HEK293 (cell line): ENCODE results near the gene TIAM2.

ENCODE experiments used
- CTCF ChIA-PET: fragments of 350-600 bp; formaldehyde crosslinking; extraction: SDS; loops from one replicate; lab custom pipeline; 2021; ENCODE audit warnings: antibody characterized with exemption; lab: Yijun Ruan, JAX
- POLR2A ChIA-PET: fragments of 300-600 bp; formaldehyde crosslinking; extraction: SDS; loops from one replicate; lab custom pipeline; 2020; ENCODE audit warnings: antibody characterized with exemption, inconsistent platforms; lab: Yijun Ruan, JAX
- H3K27ac ChIP-seq: fragments of 200-500 bp; sonication (Bioruptor generic); 2 replicates; pipeline ENCODE4 v1.5.1; 2014; ENCODE audit warnings: low read depth, low read length, control low read depth, inconsistent platforms; ENCODE audit errors: extremely low read depth
- H3K36me3 ChIP-seq, 2 experiments: fragments of 200-500 bp in 1 of 2; sonication (Bioruptor generic) in 1 of 2; 1 replicate in 1 of 2; 2 replicates in 1 of 2; pipeline ENCODE4 v1.5.1; 2014 to 2017; ENCODE audit warnings: inconsistent platforms in 2 of 2, low read length in 2 of 2; ENCODE audit not compliant: control insufficient read depth in 2 of 2, insufficient read depth in 1 of 2
- H3K4me1 ChIP-seq: fragments of 200-500 bp; sonication (Bioruptor generic); 2 replicates; pipeline ENCODE4 v1.5.1; 2014; ENCODE audit warnings: mild to moderate bottlenecking, low read length, inconsistent platforms; ENCODE audit not compliant: control insufficient read depth, insufficient read depth
- H3K4me3 ChIP-seq: 2 replicates; pipeline ENCODE4 v1.5.1; 2011; ENCODE audit warnings: low read depth, mild to moderate bottlenecking, control low read depth, low read length, moderate library complexity
- H3K9me3 ChIP-seq: fragments of 200-500 bp; sonication (Bioruptor generic); 2 replicates; pipeline ENCODE4 v1.5.1; 2014; ENCODE audit warnings: low read depth, low read length, inconsistent platforms; ENCODE audit not compliant: control insufficient read depth, insufficient read depth
- BCL11B ChIP-seq: fragments of 450-650 bp; formaldehyde crosslinking; IDR thresholded peaks from 2 replicates; pipeline ENCODE4 v1.5.1; 2016; ENCODE audit warnings: low read depth, missing biosample characterization, missing genetic modification characterization
- IKZF3 ChIP-seq: fragments of 450-650 bp; IDR thresholded peaks from 2 replicates; pipeline ENCODE4 v1.5.0; 2018; ENCODE audit warnings: missing biosample characterization, mild to moderate bottlenecking, missing genetic modification characterization, moderate library complexity
- KLF10 ChIP-seq: fragments of 450-650 bp; IDR thresholded peaks from 2 replicates; pipeline ENCODE4 v1.5.1; 2018; ENCODE audit warnings: missing biosample characterization, mild to moderate bottlenecking, missing genetic modification characterization
- OSR2 ChIP-seq: fragments of 450-650 bp; formaldehyde crosslinking; IDR thresholded peaks from 2 replicates; pipeline ENCODE4 v1.5.1; 2016; ENCODE audit warnings: missing biosample characterization, missing genetic modification characterization
- REPIN1 ChIP-seq: fragments of 450-650 bp; formaldehyde crosslinking; IDR thresholded peaks from 2 replicates; pipeline ENCODE4 v1.5.1; 2017; ENCODE audit warnings: missing biosample characterization, missing genetic modification characterization, low read depth
- SCRT1 ChIP-seq: fragments of 450-650 bp; formaldehyde crosslinking; IDR thresholded peaks from 2 replicates; pipeline ENCODE4 v1.5.1; 2016; ENCODE audit warnings: missing biosample characterization, missing genetic modification characterization, borderline replicate concordance
- SETDB1 ChIP-seq: IDR thresholded peaks from one replicate; pipeline ENCODE4 v1.6.1; 2017; ENCODE audit warnings: mild to moderate bottlenecking, low read length, moderate library complexity, mixed read lengths; ENCODE audit not compliant: insufficient read length
- SP2 ChIP-seq: fragments of 450-650 bp; formaldehyde crosslinking; IDR thresholded peaks from 2 replicates; pipeline ENCODE4 v1.5.1; 2016; ENCODE audit warnings: missing biosample characterization, missing genetic modification characterization
- TRIM28 ChIP-seq: IDR thresholded peaks from 2 replicates; pipeline ENCODE4 v1.6.1; 2011; ENCODE audit warnings: low read length, control low read depth, borderline replicate concordance
- ZFP3 ChIP-seq: fragments of 450-650 bp; formaldehyde crosslinking; IDR thresholded peaks from 2 replicates; pipeline ENCODE4 v1.5.1; 2016; ENCODE audit warnings: low read depth, missing biosample characterization, missing genetic modification characterization
- ZFP69B ChIP-seq: fragments of 450-650 bp; formaldehyde crosslinking; IDR thresholded peaks from 2 replicates; pipeline ENCODE4 v1.5.1; 2016; ENCODE audit warnings: missing biosample characterization, missing genetic modification characterization
- ZNF112 ChIP-seq: fragments of 450-650 bp; formaldehyde crosslinking; IDR thresholded peaks from 2 replicates; pipeline ENCODE4 v1.5.0; 2017; ENCODE audit warnings: missing biosample characterization, missing genetic modification characterization
- ZNF174 ChIP-seq: fragments of 450-650 bp; formaldehyde crosslinking; IDR thresholded peaks from 2 replicates; pipeline ENCODE4 v1.5.0; 2017; ENCODE audit warnings: missing biosample characterization, mild to moderate bottlenecking, missing genetic modification characterization
- ZNF175 ChIP-seq: fragments of 450-650 bp; formaldehyde crosslinking; IDR thresholded peaks from 2 replicates; pipeline ENCODE4 v1.5.1; 2016; ENCODE audit warnings: missing biosample characterization, missing genetic modification characterization
- ZNF211 ChIP-seq: fragments of 450-650 bp; formaldehyde crosslinking; IDR thresholded peaks from 2 replicates; pipeline ENCODE4 v1.5.1; 2016; ENCODE audit warnings: low read depth, missing biosample characterization, missing genetic modification characterization
- ZNF221 ChIP-seq: fragments of 450-650 bp; formaldehyde crosslinking; IDR thresholded peaks from 2 replicates; pipeline ENCODE4 v1.5.1; 2017; ENCODE audit warnings: missing biosample characterization, missing genetic modification characterization, borderline replicate concordance
- ZNF23 ChIP-seq: fragments of 450-650 bp; formaldehyde crosslinking; IDR thresholded peaks from 2 replicates; pipeline ENCODE4 v1.5.1; 2016; ENCODE audit warnings: missing biosample characterization, missing genetic modification characterization, borderline replicate concordance
- ZNF292 ChIP-seq: fragments of 450-650 bp; formaldehyde crosslinking; IDR thresholded peaks from 2 replicates; pipeline ENCODE4 v1.5.1; 2016; ENCODE audit warnings: low read depth, missing biosample characterization, missing genetic modification characterization, borderline replicate concordance
- ZNF423 ChIP-seq: fragments of 450-650 bp; formaldehyde crosslinking; IDR thresholded peaks from 2 replicates; pipeline ENCODE4 v1.5.1; 2016; ENCODE audit warnings: missing biosample characterization, missing genetic modification characterization
- ZNF426 ChIP-seq: fragments of 450-650 bp; formaldehyde crosslinking; IDR thresholded peaks from 2 replicates; pipeline ENCODE4 v1.5.1; 2017; ENCODE audit warnings: missing biosample characterization, missing genetic modification characterization, mild to moderate bottlenecking, inconsistent platforms, moderate library complexity
- ZNF501 ChIP-seq: fragments of 450-650 bp; formaldehyde crosslinking; IDR thresholded peaks from 2 replicates; pipeline ENCODE4 v1.5.1; 2016; ENCODE audit warnings: missing biosample characterization, missing genetic modification characterization
- ZNF518A ChIP-seq: fragments of 450-650 bp; formaldehyde crosslinking; conservative IDR thresholded peaks from 2 replicates; pipeline ENCODE4 v1.5.1; 2016; ENCODE audit warnings: low read depth, missing biosample characterization, missing genetic modification characterization
- ZNF521 ChIP-seq: fragments of 450-650 bp; formaldehyde crosslinking; IDR thresholded peaks from 2 replicates; pipeline ENCODE4 v1.5.1; 2017; ENCODE audit warnings: missing biosample characterization, mild to moderate bottlenecking, missing genetic modification characterization
- ZNF548 ChIP-seq: fragments of 450-650 bp; formaldehyde crosslinking; IDR thresholded peaks from 2 replicates; pipeline ENCODE4 v1.5.1; 2016; ENCODE audit warnings: missing biosample characterization, missing genetic modification characterization
- ZNF561 ChIP-seq: fragments of 450-650 bp; IDR thresholded peaks from 2 replicates; pipeline ENCODE4 v1.5.1; 2018; ENCODE audit warnings: missing biosample characterization, missing genetic modification characterization, borderline replicate concordance
- ZNF585B ChIP-seq: fragments of 450-650 bp; formaldehyde crosslinking; IDR thresholded peaks from 2 replicates; pipeline ENCODE4 v1.5.1; 2016; ENCODE audit warnings: missing biosample characterization, missing genetic modification characterization
- ZNF791 ChIP-seq: fragments of 450-650 bp; formaldehyde crosslinking; IDR thresholded peaks from 2 replicates; pipeline ENCODE4 v1.5.1; 2016; ENCODE audit warnings: missing biosample characterization, missing genetic modification characterization
- ZSCAN23 ChIP-seq: fragments of 450-650 bp; formaldehyde crosslinking; IDR thresholded peaks from 2 replicates; pipeline ENCODE4 v1.5.1; 2016; ENCODE audit warnings: missing biosample characterization, missing genetic modification characterization
- TF ChIP-seq, protein P1 (sequence below): fragments of 450-650 bp; formaldehyde crosslinking; IDR thresholded peaks from 2 replicates; pipeline ENCODE4 v1.5.1; 2017; ENCODE audit warnings: missing biosample characterization, missing genetic modification characterization
- TF ChIP-seq, protein P2 (sequence below): fragments of 450-650 bp; formaldehyde crosslinking; IDR thresholded peaks from 2 replicates; pipeline ENCODE4 v1.5.1; 2017; ENCODE audit warnings: missing biosample characterization, missing genetic modification characterization

Gene TIAM2

GRCh38 chr6:155235087-155235486 is 240.0 kb downstream of the TIAM2 start:
- ChIA-PET CTCF (interaction anchor here (0.7 to 1.2 kb wide), 2 partner anchors 15 to 34 kb away, joined by 3 to 4 read pairs; no protein-coding TSS in a partner anchor), POLR2A (no interaction called here)
- H3K4me1 ChIP-seq: no peaks in the 10 kb centered on the region
- H3K36me3 ChIP-seq: no peaks in the 10 kb centered on the region
- H3K9me3 ChIP-seq: no peaks in the 10 kb centered on the region
- H3K27ac ChIP-seq: no peak overlapping the region
- no peak overlapping the region for H3K4me3 ChIP-seq
- no peak for TF ChIP-seq ZSCAN23 (tag by site-specific recombination)
- no peak for TF ChIP-seq REPIN1 (tag by site-specific recombination)
- no peak for TF ChIP-seq ZNF518A (tag by site-specific recombination)
- no peak for TF ChIP-seq ZFP69B
- no peak for TF ChIP-seq ZNF521
- no peak for TF ChIP-seq ZNF791 (tag by site-specific recombination)
- no peak for TF ChIP-seq ZNF23
- no peak for TF ChIP-seq ZNF174
- TF ChIP-seq KLF10 (tag by site-specific recombination): no peak
- TF ChIP-seq, protein P1, sequence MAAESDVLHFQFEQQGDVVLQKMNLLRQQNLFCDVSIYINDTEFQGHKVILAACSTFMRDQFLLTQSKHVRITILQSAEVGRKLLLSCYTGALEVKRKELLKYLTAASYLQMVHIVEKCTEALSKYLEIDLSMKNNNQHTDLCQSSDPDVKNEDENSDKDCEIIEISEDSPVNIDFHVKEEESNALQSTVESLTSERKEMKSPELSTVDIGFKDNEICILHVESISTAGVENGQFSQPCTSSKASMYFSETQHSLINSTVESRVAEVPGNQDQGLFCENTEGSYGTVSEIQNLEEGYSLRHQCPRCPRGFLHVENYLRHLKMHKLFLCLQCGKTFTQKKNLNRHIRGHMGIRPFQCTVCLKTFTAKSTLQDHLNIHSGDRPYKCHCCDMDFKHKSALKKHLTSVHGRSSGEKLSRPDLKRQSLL (tag by site-specific recombination): no peak
- no peak for TF ChIP-seq ZNF112 (tag by site-specific recombination)
- no peak for TF ChIP-seq ZNF211 (tag by site-specific recombination)
- TF ChIP-seq ZFP3: no peak
- no peak for TF ChIP-seq ZNF426 (tag by site-specific recombination)
- no peak for TF ChIP-seq ZNF175 (tag by site-specific recombination)

DNA sequence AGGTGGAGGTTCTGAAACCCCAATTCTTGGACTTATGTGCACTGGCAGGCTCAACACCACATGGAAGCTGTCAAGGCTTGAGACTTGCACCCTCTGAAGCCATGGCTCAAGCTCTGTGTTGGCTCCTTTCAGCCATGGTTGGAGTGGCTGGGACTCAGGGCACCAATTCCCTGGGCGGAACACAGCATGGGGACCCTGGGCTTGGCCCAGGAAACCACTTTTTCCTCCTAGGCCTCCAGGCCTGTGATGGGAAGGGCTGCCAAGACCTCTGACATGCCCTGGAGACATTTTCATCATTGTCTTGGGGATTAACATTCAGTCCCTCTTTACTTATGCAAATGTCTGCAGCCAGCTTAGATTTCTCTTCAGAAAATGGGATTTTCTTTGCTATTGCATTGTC is 242.5 kb downstream of the TIAM2 start:
- CTCF ChIA-PET: interaction anchor here (1.5 kb wide), 1 partner anchor 11 kb away, joined by 4 read pairs; no protein-coding TSS in a partner anchor
- H3K4me3 ChIP-seq: no peak overlapping the region
- H3K27ac ChIP-seq: no peak overlapping the region
- H3K9me3 ChIP-seq: no peaks in the 10 kb centered on the region
- no peaks in the 10 kb centered on the region for H3K4me1 ChIP-seq
- peaks cover 0 to 6% of the 10 kb centered on the region in 2 experiments; a peak in 1 of 3 replicates for H3K36me3 ChIP-seq
- POLR2A ChIA-PET: interaction anchor here (1.5 kb wide), 1 partner anchor 14 kb away, joined by 5 read pairs; no protein-coding TSS in a partner anchor
- TF ChIP-seq ZNF423 (tag by site-specific recombination): no peak
- TF ChIP-seq ZNF501: no peak
- TF ChIP-seq, protein P2, sequence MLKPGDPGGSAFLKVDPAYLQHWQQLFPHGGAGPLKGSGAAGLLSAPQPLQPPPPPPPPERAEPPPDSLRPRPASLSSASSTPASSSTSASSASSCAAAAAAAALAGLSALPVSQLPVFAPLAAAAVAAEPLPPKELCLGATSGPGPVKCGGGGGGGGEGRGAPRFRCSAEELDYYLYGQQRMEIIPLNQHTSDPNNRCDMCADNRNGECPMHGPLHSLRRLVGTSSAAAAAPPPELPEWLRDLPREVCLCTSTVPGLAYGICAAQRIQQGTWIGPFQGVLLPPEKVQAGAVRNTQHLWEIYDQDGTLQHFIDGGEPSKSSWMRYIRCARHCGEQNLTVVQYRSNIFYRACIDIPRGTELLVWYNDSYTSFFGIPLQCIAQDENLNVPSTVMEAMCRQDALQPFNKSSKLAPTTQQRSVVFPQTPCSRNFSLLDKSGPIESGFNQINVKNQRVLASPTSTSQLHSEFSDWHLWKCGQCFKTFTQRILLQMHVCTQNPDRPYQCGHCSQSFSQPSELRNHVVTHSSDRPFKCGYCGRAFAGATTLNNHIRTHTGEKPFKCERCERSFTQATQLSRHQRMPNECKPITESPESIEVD (tag by site-specific recombination): no peak
- no peak for TF ChIP-seq ZNF292
- peak; percentile 47; the same call in 1 of the 2 replicates for TF ChIP-seq TRIM28
- TF ChIP-seq ZNF585B: peak; percentile 96
- TF ChIP-seq SETDB1: peak; percentile 42
- no peak for TF ChIP-seq ZNF561 (tag by site-specific recombination)
- no peak for TF ChIP-seq SP2
- no peak for TF ChIP-seq SCRT1 (tag by site-specific recombination)
- no peak for TF ChIP-seq OSR2 (tag by site-specific recombination)
- TF ChIP-seq BCL11B (tag by site-specific recombination): no peak
- TF ChIP-seq ZNF548 (tag by site-specific recombination): no peak
- no peak for TF ChIP-seq ZNF221 (tag by site-specific recombination)
- TF ChIP-seq IKZF3 (tag by site-specific recombination): no peak
